Measurements from ENCODE around the gene MGST2.

The MGST2 gene

GRCh38 chr4:139656614-139657486 lies 8.8 kb upstream of the MGST2 start:
- no peaks in the 10 kb centered on the region for H3K36me3 Mint-ChIP-seq
- H3K9me3 Mint-ChIP-seq = no peaks in the 10 kb centered on the region
- H3K27me3 Mint-ChIP-seq = peaks cover 19% of the 10 kb centered on the region
- ATAC-seq (ENCODE audit: low read depth) = peak; percentile 89
- H3K4me3 Mint-ChIP-seq = no peak overlapping the region
- H3K27ac Mint-ChIP-seq = no peak overlapping the region
- peak; percentile 22 to 66 for DNase-seq (ENCODE audit: low spot score in 2 of 2)
- H3K4me1 Mint-ChIP-seq = peaks cover 8% of the 10 kb centered on the region

DNA sequence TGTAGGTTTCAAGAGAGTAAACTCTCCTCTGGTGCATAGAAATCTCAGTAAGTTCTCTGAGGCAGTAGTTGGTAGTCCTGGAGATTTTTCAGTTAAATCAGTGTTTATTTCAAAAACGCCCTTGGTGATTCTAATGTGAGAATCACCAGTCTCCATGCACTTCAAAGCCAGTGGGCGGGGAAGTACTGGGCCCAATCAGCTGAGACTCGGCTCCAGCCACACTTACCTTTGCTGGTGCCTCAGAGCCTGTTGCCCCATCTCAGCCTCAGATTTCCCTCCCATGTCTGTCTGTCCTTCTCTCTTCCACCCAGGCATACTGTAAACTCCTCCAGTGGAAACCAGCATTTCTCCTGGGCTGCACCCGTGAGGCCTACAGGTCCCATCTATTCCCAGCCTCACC lies 7.4 kb upstream of the MGST2 start:
- no peak overlapping the region for H3K4me3 Mint-ChIP-seq

GRCh38 chr4:139658586-139659382 lies 6.8 kb upstream of the MGST2 start:
- DNase-seq (ENCODE audit: low spot score in 2 of 2) (no peak), ATAC-seq (ENCODE audit: low read depth) (no peak)
- Mint-ChIP-seq H3K27ac (no peak overlapping the region), H3K4me1 (peaks cover 8% of the 10 kb centered on the region), H3K27me3 (peaks cover 14% of the 10 kb centered on the region), H3K4me3 (no peak overlapping the region), H3K36me3 (no peaks in the 10 kb centered on the region), H3K9me3 (no peaks in the 10 kb centered on the region)

More for the DNA sequence above, 7.4 kb upstream of the MGST2 start:
- H3K27ac Mint-ChIP-seq = no peak overlapping the region
- peaks cover 8% of the 10 kb centered on the region for H3K4me1 Mint-ChIP-seq
- H3K36me3 Mint-ChIP-seq = no peaks in the 10 kb centered on the region
- no peaks in the 10 kb centered on the region for H3K9me3 Mint-ChIP-seq
- peaks cover 17% of the 10 kb centered on the region for H3K27me3 Mint-ChIP-seq
- DNase-seq (ENCODE audit: low spot score in 2 of 2) = no peak
- no peak for ATAC-seq (ENCODE audit: low read depth)

DNA sequence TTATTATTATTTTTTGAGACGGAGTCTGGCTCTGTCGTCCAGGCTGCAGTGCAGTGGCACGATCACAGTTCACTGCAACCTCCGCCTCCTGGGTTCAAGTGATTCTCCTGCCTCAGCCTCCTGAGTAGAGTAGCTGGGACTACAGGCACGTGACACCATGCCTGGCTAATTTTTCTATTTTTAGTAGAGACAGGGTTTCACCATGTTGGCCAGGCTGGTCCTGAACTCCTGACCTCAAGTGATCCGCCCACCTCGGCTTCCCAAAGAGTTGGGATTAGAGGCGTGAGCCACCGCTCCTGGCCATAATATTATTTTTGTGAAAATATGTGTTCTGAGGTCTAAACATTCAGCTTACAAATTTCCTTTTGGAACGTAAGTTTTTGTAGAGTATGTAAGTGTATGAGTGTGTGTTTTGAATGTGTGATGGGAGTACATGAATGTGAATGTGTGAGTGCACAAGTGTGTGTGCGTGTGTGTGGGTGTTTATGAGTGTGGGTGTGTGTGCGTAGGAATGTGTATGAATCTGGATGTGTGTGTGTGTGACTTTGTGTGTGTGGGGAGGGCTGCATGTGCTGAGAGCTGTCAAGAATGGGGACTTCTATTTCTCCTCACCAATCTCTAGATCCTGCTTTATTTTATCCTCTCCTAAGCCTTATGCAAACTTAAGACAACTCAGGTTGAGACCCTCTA lies 5.7 kb upstream of the MGST2 start:
- Mint-ChIP-seq H3K9me3 (no peaks in the 10 kb centered on the region), H3K4me3 (no peak overlapping the region), H3K27me3 (peaks cover 11% of the 10 kb centered on the region), H3K4me1 (peaks cover 8% of the 10 kb centered on the region), H3K27ac (no peak overlapping the region), H3K36me3 (no peaks in the 10 kb centered on the region)
- no peak for DNase-seq (ENCODE audit: low spot score in 2 of 2)
- no peak for ATAC-seq (ENCODE audit: low read depth)

- H3K27ac Mint-ChIP-seq = no peak overlapping the region
- no peaks in the 10 kb centered on the region for H3K9me3 Mint-ChIP-seq
- no peak overlapping the region for H3K4me3 Mint-ChIP-seq
- no peaks in the 10 kb centered on the region for H3K36me3 Mint-ChIP-seq
- DNase-seq (ENCODE audit: low spot score in 2 of 2) (no peak), ATAC-seq (ENCODE audit: low read depth) (no peak)
- peaks cover 12% of the 10 kb centered on the region for H3K4me1 Mint-ChIP-seq
- peaks cover 6% of the 10 kb centered on the region for H3K27me3 Mint-ChIP-seq
Observed at GRCh38 chr4:139660568-139661043, 5.0 kb upstream of the MGST2 start.

- DNase-seq (ENCODE audit: low spot score in 2 of 2) (no peak), ATAC-seq (ENCODE audit: low read depth) (no peak)
- Mint-ChIP-seq H3K27me3 (peaks cover 3% of the 10 kb centered on the region), H3K36me3 (no peaks in the 10 kb centered on the region), H3K27ac (no peak overlapping the region), H3K4me1 (peaks cover 13% of the 10 kb centered on the region), H3K9me3 (no peaks in the 10 kb centered on the region), H3K4me3 (no peak overlapping the region)
Observed at GRCh38 chr4:139663561-139664138, 2.0 kb upstream of the MGST2 start.

DNA sequence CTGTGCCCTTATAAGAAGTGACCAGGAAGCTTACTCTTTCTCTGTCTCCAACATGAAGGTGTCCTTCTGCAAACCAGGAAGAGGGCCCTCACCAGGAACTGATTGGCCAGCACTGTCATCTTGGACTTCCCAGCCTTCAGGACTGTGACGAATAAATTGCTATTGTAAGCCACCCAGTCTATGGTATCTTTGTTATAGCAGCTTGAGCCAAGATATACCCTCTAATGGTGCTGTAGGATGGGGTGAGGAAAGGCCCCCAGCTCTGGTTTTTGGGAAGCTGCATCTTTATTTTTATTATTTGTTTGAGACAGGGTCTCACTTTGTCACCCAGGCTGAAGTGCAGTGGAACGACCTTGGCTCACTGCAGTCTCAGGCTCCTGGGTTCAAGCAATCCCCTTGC lies 1.2 kb upstream of the MGST2 start:
- H3K4me1 Mint-ChIP-seq = peaks cover 13% of the 10 kb centered on the region
- no peak overlapping the region for H3K27ac Mint-ChIP-seq
- peaks cover 3% of the 10 kb centered on the region for H3K27me3 Mint-ChIP-seq
- DNase-seq (ENCODE audit: low spot score in 2 of 2) (no peak), ATAC-seq (ENCODE audit: low read depth) (no peak)
- no peaks in the 10 kb centered on the region for H3K36me3 Mint-ChIP-seq
- H3K4me3 Mint-ChIP-seq = no peak overlapping the region
- no peaks in the 10 kb centered on the region for H3K9me3 Mint-ChIP-seq

- Mint-ChIP-seq H3K9me3 (no peaks in the 10 kb centered on the region), H3K4me1 (peaks cover 10% of the 10 kb centered on the region), H3K27ac (peak overlapping the region; percentile 67), H3K36me3 (no peaks in the 10 kb centered on the region), H3K4me3 (peak overlapping the region; percentile 93), H3K27me3 (peaks cover 3% of the 10 kb centered on the region)
- DNase-seq (ENCODE audit: low spot score in 2 of 2) (no peak), ATAC-seq (ENCODE audit: low read depth) (no peak)
Observed at GRCh38 chr4:139665079-139665689, 435 bp upstream of the MGST2 start.

- no peak for DNase-seq (ENCODE audit: low spot score in 2 of 2)
- ATAC-seq (ENCODE audit: low read depth) = no peak
Observed at GRCh38 chr4:139666735-139667281, 1.2 kb downstream of the MGST2 start.

DNA sequence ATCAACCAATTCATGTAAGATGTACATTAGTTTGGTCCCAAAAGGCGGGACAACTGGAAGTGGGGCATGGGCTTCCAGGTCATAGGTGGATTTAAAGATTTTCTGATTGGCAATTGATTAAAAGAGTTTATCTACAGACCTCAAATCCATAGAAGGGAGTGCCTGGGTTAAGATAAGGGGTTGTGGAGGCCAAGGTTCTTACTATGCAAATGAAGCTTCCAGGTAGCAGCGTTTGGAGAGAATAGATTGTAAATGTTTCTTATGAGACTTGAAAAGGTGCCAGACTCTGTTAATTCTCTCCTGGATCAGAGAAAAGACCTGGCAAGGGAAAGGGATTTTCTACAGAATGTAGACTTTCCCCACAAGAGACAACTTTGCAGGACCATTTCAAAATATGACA lies 2.4 kb downstream of the MGST2 start:
- Mint-ChIP-seq H3K36me3 (no peaks in the 10 kb centered on the region), H3K27ac (no peak overlapping the region), H3K4me1 (peaks cover 10% of the 10 kb centered on the region), H3K9me3 (no peaks in the 10 kb centered on the region), H3K27me3 (peaks cover 3% of the 10 kb centered on the region), H3K4me3 (no peak overlapping the region)
- ATAC-seq (ENCODE audit: low read depth) (no peak), DNase-seq (ENCODE audit: low spot score in 2 of 2) (no peak)

More at GRCh38 chr4:139666735-139667281, 1.2 kb downstream of the MGST2 start:
- Mint-ChIP-seq H3K27ac (no peak overlapping the region), H3K27me3 (peaks cover 3% of the 10 kb centered on the region), H3K9me3 (no peaks in the 10 kb centered on the region), H3K36me3 (no peaks in the 10 kb centered on the region), H3K4me3 (peak overlapping the region; percentile 93), H3K4me1 (peaks cover 10% of the 10 kb centered on the region)

DNA sequence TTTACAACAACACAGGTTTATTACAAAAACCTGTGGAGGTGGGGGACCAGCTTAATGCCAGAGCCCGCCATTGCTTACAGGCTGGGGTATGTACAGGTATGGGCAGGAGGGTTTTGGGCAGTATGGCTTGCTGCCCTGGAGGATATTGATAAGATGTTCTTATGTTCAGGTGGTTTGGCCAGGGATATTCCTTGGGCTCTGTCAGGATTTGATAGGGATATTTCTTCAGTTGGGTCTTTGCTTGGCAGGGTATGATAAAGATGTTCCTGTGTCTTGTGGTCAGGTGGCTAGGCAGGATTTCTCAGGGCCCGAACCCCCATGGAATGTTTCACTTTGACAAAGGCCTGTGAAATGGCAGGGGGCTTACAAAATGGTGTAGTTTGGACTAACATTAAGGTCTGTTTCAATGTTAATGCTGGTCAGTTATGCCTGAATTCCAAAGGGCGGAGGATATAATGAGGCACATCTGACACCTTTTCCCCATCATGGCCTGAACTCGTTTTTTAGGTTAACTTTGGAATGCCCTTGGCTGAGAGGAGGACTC lies 3.1 kb downstream of the MGST2 start:
- Mint-ChIP-seq H3K4me3 (no peak overlapping the region), H3K36me3 (no peaks in the 10 kb centered on the region), H3K27ac (no peak overlapping the region), H3K27me3 (peaks cover 3% of the 10 kb centered on the region), H3K4me1 (peaks cover 10% of the 10 kb centered on the region), H3K9me3 (no peaks in the 10 kb centered on the region)
- ATAC-seq (ENCODE audit: low read depth) (no peak), DNase-seq (ENCODE audit: low spot score in 2 of 2) (no peak)

DNA sequence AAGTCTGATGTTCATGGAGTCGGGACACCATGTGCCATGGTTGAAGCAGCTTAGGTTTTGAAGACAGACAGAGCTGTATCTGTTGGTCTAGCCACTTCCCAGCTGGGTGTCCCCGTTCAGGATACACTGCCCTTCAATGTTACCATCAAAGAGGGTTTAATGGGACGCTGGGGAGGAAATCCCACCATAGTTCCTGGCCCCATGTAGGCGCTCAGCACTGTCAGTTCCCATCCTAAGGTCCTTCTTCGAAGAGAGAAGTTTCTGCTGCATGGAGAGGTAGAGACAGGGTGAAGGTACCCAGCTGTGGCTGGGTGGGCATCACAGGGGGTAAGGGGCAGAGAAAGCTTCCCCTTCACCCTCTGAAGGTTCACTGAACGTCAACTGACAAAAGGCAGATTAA lies 3.7 kb downstream of the MGST2 start:
- no peaks in the 10 kb centered on the region for H3K36me3 Mint-ChIP-seq
- peaks cover 10% of the 10 kb centered on the region for H3K4me1 Mint-ChIP-seq
- H3K9me3 Mint-ChIP-seq = no peaks in the 10 kb centered on the region
- no peak for ATAC-seq (ENCODE audit: low read depth)
- H3K4me3 Mint-ChIP-seq = no peak overlapping the region
- DNase-seq (ENCODE audit: low spot score in 2 of 2) = no peak
- H3K27me3 Mint-ChIP-seq = peaks cover 3% of the 10 kb centered on the region
- no peak overlapping the region for H3K27ac Mint-ChIP-seq

DNA sequence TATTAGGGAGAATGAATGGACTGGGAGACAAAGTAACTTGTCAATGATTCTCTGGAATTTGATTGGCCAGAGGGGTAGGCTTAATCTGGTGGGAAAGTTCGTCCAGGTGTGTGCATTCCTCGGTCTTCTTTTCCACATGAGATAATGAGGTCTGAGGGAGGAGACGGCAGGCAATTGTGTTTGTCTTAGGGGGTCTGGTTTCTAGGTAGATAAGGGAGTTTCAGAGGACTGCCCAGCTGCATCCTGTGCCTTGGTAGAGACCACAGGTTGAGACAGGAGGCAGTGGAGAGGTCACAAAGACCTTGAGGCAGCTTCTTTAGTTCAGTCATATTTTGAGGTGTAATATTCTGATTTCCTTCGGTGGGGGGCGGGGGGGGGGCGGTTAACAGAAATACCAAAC lies 4.3 kb downstream of the MGST2 start:
- Mint-ChIP-seq H3K36me3 (no peaks in the 10 kb centered on the region), H3K27ac (no peak overlapping the region), H3K4me1 (peaks cover 12% of the 10 kb centered on the region), H3K9me3 (no peaks in the 10 kb centered on the region), H3K4me3 (no peak overlapping the region), H3K27me3 (peaks cover 3% of the 10 kb centered on the region)
- DNase-seq (ENCODE audit: low spot score in 2 of 2) (no peak), ATAC-seq (ENCODE audit: low read depth) (no peak)

All from memory B cell (primary cell).